GM23338 (cell line): ENCODE measurements around the gene MED1. TPM values are rescaled to one million over a fixed set of nuclear protein-coding genes. Genes with fewer than 3 reads are reported as not detected.
"Not testable (repeated sequence)": the region's sequence is repeated elsewhere in the genome, so short reads cannot be mapped to it uniquely, and the experiment has no call there.

Source experiments
- ATAC-seq: fragments of 200-7000 bp; cut with Tn5 transposase; 3 replicates; pipeline ENCODE4 v1.9.1; 2020
- DNase-seq: peaks from one replicate; pipeline ENCODE4 v3.0.0-alpha.2; 2015; ENCODE audit warnings: low spot score
- H2AFZ ChIP-seq: fragments of 200-600 bp; sonication (generic); 2 replicates; pipeline ENCODE4 v1.8.0; 2016; ENCODE audit warnings: antibody characterized with exemption, mild to moderate bottlenecking, moderate library complexity
- H3F3A ChIP-seq: fragments of 200-600 bp; sonication (generic); replicated peaks from 2 replicates; pipeline ENCODE4 v1.8.0; 2017; ENCODE audit warnings: antibody characterized with exemption, mixed run types, low read depth
- H3K27ac ChIP-seq: fragments of 200-600 bp; sonication (generic); 2 replicates; pipeline ENCODE4 v1.6.1; 2016; ENCODE audit warnings: low read depth
- H3K27me3 ChIP-seq: fragments of 200-600 bp; sonication (generic); 2 replicates; pipeline ENCODE4 v1.8.0; 2016; ENCODE audit warnings: mild to moderate bottlenecking, mixed run types, moderate library complexity; ENCODE audit not compliant: insufficient read depth
- H3K36me3 ChIP-seq: fragments of 200-600 bp; sonication (generic); 2 replicates; pipeline ENCODE4 v1.8.0; 2016; ENCODE audit warnings: mild to moderate bottlenecking; ENCODE audit not compliant: insufficient read depth
- H3K4me1 ChIP-seq: fragments of 200-600 bp; sonication (generic); 2 replicates; pipeline ENCODE4 v1.8.0; 2016; ENCODE audit warnings: mild to moderate bottlenecking, moderate library complexity; ENCODE audit not compliant: insufficient read depth
- H3K4me2 ChIP-seq: fragments of 200-600 bp; sonication (generic); 2 replicates; pipeline ENCODE4 v1.7.1; 2017; ENCODE audit warnings: mixed run types
- H3K4me3 ChIP-seq: fragments of 200-600 bp; sonication (generic); 2 replicates; pipeline ENCODE4 v1.6.1; 2016; ENCODE audit warnings: mixed run types
- H3K79me2 ChIP-seq: fragments of 200-600 bp; sonication (generic); replicated peaks from 2 replicates; pipeline ENCODE4 v1.8.0; 2017; ENCODE audit warnings: mild to moderate bottlenecking; ENCODE audit not compliant: insufficient read depth
- H3K9me2 ChIP-seq: fragments of 200-600 bp; sonication (generic); 2 replicates; pipeline ENCODE4 v1.8.0; 2017; ENCODE audit not compliant: insufficient read depth
- H4K20me1 ChIP-seq: fragments of 200-600 bp; sonication (generic); replicated peaks from 2 replicates; pipeline ENCODE4 v1.8.0; 2017; ENCODE audit warnings: mild to moderate bottlenecking; ENCODE audit not compliant: insufficient read depth
- H3K27ac Mint-ChIP-seq: 2 replicates; pipeline ENCODE4 v1.8.0; 2020; ENCODE audit warnings: inconsistent platforms, mild to moderate bottlenecking, moderate library complexity, mixed read lengths
- H3K27me3 Mint-ChIP-seq: 3 replicates; pipeline ENCODE4 v1.8.0; 2022; ENCODE audit warnings: low read depth, mild to moderate bottlenecking, moderate library complexity, mixed read lengths, inconsistent platforms; ENCODE audit not compliant: insufficient read depth, poor library complexity
- H3K36me3 Mint-ChIP-seq: 3 replicates; pipeline ENCODE4 v1.8.0; 2021; ENCODE audit warnings: low read depth, mild to moderate bottlenecking, inconsistent platforms, moderate library complexity, mixed read lengths
- H3K4me1 Mint-ChIP-seq: 3 replicates; pipeline ENCODE4 v1.8.0; 2020; ENCODE audit warnings: mild to moderate bottlenecking, inconsistent platforms, mixed read lengths
- H3K4me3 Mint-ChIP-seq: 3 replicates; pipeline ENCODE4 v1.8.0; 2021; ENCODE audit warnings: moderate library complexity, mild to moderate bottlenecking, inconsistent platforms, mixed read lengths
- H3K9me3 Mint-ChIP-seq: 3 replicates; pipeline ENCODE4 v1.8.0; 2020; ENCODE audit warnings: moderate library complexity, mild to moderate bottlenecking, inconsistent platforms, mixed read lengths
- CREB1 ChIP-seq: fragments of 250-450 bp; sonication (Bioruptor Pico); IDR thresholded peaks from 2 replicates; pipeline ENCODE4 v1.5.0; 2020; ENCODE audit warnings: low read depth, mild to moderate bottlenecking, moderate library complexity
- ETS1 ChIP-seq: IDR thresholded peaks from 2 replicates; pipeline ENCODE4 v1.6.1; 2016; ENCODE audit warnings: antibody characterized with exemption
- JUNB ChIP-seq: IDR thresholded peaks from one replicate; pipeline ENCODE4 v1.6.1; 2016; ENCODE audit warnings: antibody characterized with exemption; ENCODE audit not compliant: unreplicated experiment
- POLR2AphosphoS5 ChIP-seq: IDR thresholded peaks from 2 replicates; pipeline ENCODE4 v1.6.1; 2016; ENCODE audit warnings: antibody characterized with exemption, low read depth
- REST ChIP-seq: IDR thresholded peaks from one replicate; pipeline ENCODE4 v1.6.1; 2018; ENCODE audit warnings: antibody characterized with exemption; ENCODE audit not compliant: unreplicated experiment
- ZNF331 ChIP-seq: fragments of 250-450 bp; sonication (Bioruptor Pico); IDR thresholded peaks from 2 replicates; pipeline ENCODE4 v1.5.0; 2020; ENCODE audit warnings: low read depth, mild to moderate bottlenecking, moderate library complexity
- ZNF462 ChIP-seq: fragments of 250-450 bp; sonication (Bioruptor Pico); IDR thresholded peaks from 2 replicates; pipeline ENCODE4 v1.5.0; 2020; ENCODE audit warnings: mild to moderate bottlenecking, moderate library complexity
- polyA plus RNA-seq: library from polyadenylated mRNA; unstranded; fragments of >200 nt; fragmentation: Nextera tagmentation; extraction: Ambion mirVana; gene quantifications from 2 replicates; pipeline ENCODE4 v1.2.1, GENCODE V29; 2016
- total RNA-seq: library from RNA; depleted of rRNA; stranded (reverse); fragments of >200 nt; shearing (Covaris generic); gene quantifications from 2 replicates; pipeline ENCODE4 v1.2.3, GENCODE V29; 2014

MED1 gene
- total and polyA plus RNA-seq, 2 experiments from 2014 or later, result 19.0 to 42.3 TPM

- TF ChIP-seq ZNF462 (CRISPR knock-in tag), result no peak
- TF ChIP-seq REST, result no peak
- TF ChIP-seq JUNB, result no peak
- TF ChIP-seq ETS1, result no peak
Measured at GRCh38 chr17:39484178-39484577, 33.1 kb upstream of the MED1 start (continued).

- Histone ChIP-seq H3K27ac (no peak overlapping the region), H3K27me3 (no peaks in the 10 kb centered on the region), H3K4me2 (no peak overlapping the region), H3K36me3 (no peaks in the 10 kb centered on the region), H3F3A (no peaks in the 10 kb centered on the region), H3K9me2 (no peaks in the 10 kb centered on the region), H3K79me2 (peaks cover 16% of the 10 kb centered on the region; the same call in 1 of the 2 replicates), H2AFZ (no peak overlapping the region), H3K4me3 (no peak overlapping the region), H4K20me1 (peaks cover 13% of the 10 kb centered on the region), H3K4me1 (no peaks in the 10 kb centered on the region)
- no peak for DNase-seq
- ATAC-seq, result no peak
- TF ChIP-seq ETS1 (no peak), ZNF331 (CRISPR knock-in tag) (no peak), CREB1 (CRISPR knock-in tag) (no peak), POLR2AphosphoS5 (no peak), JUNB (no peak)
- no peaks in the 10 kb centered on the region for H3K9me3 Mint-ChIP-seq
- H3K27me3 Mint-ChIP-seq, result no peaks in the 10 kb centered on the region
- no peak overlapping the region for H3K4me3 Mint-ChIP-seq
- peaks cover 18% of the 10 kb centered on the region for H3K36me3 Mint-ChIP-seq
- H3K27ac Mint-ChIP-seq, result no peak overlapping the region
- H3K4me1 Mint-ChIP-seq, result no peaks in the 10 kb centered on the region
Measured at GRCh38 chr17:39483506-39483905, 32.4 kb upstream of the MED1 start.

DNA sequence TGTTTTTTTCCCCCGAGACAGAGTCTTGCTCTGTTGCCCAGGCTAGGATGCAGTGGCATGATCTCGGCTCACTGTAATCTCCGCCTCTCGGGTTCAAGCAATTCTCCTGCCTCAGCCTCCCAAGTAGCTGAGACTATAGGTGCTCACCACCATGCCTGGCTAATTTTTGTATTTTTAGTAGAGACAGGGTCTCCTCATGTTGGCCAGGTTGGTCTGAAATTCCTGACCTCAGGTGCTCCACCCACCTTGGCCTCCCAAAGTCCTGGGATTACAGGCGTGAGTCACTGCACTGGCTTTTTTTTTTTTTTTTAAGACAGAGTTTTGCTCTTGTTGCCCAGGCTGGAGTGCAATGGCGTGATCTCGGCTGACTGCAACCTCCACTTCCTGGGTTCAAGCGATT is 28.6 kb upstream of the MED1 start:
- not testable (repeated sequence) for H3K36me3 ChIP-seq

More for the DNA sequence above, 28.6 kb upstream of the MED1 start:
- H3K27ac Mint-ChIP-seq, H3K27me3 Mint-ChIP-seq, H3K4me1 ChIP-seq, H3K4me3 Mint-ChIP-seq, DNase-seq, H3K27me3 ChIP-seq, H3K4me3 ChIP-seq, H3K27ac ChIP-seq, H4K20me1 ChIP-seq, H2AFZ ChIP-seq, H3K4me1 Mint-ChIP-seq, H3K4me2 ChIP-seq, H3K9me2 ChIP-seq, H3K9me3 Mint-ChIP-seq, H3F3A ChIP-seq, ATAC-seq: not testable (repeated sequence)
- peaks cover 23% of the 10 kb centered on the region for H3K79me2 ChIP-seq
- peaks cover 33% of the 10 kb centered on the region for H3K36me3 Mint-ChIP-seq
